GM12874 (cell line): ENCODE measurements around the gene PKNOX2.

Source experiments
- TF ChIP-seq, protein P1 (sequence below): IDR thresholded peaks from 2 replicates; pipeline ENCODE4 v1.5.1; 2011; ENCODE audit warnings: low read depth, mild to moderate bottlenecking, control low read depth, low read length, moderate library complexity; ENCODE audit not compliant: insufficient read depth

The PKNOX2 gene

DNA sequence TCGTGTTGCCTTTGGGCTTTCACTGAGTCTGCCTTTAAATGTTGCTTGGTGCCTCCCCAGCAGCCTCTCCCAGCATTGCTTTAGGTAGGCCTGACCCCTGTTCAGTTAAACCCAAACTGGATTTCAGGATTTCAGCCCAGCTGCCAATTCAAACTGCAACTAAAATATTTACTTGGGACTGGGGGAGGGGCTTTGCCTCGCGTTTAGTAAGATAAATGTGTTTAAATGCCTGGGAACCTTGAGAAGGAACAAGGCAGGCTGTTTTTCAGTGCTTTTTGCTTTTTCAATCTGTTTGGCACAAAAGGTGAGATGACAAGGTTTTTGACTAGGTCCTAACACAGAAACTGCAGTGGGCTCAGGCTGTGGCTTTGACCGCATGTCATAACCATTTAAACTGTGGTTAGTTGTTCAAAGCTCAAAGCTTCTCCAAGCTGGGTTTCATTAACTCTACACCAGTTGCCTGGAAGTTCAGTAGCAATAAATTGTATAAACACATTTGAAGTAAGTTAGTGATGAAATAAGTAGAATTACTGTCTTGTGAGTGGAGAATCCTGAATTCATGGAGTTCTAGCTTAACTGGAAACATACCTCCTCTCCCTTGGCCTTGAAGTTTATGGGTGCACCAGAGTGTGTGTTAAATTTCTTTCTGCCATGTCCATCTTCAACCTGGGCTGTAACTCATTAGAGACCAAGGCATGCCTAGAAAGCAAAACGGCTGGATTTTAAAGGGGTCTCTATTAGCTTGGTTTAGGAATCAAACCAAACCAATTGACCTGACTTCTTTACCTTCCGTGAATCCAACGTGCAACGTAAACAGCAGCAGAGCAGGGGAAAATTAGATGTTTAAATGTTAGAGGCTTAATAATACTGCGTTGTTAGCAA lies 3.6 kb downstream of the PKNOX2 start:
- TF ChIP-seq, protein P1, sequence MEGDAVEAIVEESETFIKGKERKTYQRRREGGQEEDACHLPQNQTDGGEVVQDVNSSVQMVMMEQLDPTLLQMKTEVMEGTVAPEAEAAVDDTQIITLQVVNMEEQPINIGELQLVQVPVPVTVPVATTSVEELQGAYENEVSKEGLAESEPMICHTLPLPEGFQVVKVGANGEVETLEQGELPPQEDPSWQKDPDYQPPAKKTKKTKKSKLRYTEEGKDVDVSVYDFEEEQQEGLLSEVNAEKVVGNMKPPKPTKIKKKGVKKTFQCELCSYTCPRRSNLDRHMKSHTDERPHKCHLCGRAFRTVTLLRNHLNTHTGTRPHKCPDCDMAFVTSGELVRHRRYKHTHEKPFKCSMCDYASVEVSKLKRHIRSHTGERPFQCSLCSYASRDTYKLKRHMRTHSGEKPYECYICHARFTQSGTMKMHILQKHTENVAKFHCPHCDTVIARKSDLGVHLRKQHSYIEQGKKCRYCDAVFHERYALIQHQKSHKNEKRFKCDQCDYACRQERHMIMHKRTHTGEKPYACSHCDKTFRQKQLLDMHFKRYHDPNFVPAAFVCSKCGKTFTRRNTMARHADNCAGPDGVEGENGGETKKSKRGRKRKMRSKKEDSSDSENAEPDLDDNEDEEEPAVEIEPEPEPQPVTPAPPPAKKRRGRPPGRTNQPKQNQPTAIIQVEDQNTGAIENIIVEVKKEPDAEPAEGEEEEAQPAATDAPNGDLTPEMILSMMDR, result no peak

DNA sequence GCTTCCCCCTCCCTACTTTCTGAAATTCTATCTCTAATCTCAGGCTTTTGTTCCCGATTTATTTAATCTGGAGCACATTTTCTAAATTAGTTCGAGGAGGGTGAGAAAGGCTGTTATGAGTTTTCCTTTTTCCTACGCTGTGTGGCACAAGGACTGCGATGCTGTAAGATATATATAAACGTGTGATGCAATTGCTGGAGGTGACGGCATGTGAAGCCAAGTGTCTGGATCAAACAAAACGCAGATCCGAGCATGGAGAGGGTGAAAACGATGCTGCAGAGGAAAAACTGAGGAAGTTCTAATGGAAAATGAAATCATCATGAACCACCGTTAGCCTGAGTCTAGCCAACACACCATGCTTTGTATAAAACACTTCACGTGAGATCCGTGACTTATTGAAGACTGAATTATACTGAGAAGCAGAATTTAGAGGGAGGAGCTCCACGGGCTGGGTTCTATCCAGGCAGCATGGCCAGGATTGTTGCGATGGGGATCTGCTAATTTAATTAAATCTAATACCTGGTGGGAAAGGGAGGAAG lies 4.4 kb downstream of the PKNOX2 start:
- TF ChIP-seq, protein P1, result no peak

DNA sequence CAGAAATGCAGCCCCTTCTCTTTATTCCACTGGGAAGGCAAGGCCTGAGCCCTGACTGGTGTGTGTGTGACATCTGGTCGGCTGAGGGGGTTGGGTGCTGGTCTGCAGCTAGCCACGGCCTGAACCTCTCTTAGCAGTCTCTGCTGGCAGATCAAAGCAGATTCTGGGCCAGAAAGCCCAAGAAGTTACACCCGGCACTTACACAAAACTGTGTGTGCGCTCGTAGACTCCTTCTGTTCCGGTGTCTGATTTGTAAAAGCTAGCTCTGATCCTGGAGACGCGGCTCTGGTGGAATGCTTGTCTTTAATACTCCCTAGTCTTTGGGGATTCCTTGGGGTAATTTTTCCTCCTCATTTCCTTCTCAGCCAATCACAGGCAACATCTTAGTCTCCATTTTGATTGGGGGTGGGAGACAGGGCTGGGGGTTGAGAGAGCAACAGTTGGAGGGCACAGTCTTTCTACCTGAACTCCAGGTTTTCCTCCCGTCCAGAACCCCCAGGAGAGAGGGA lies 5.5 kb downstream of the PKNOX2 start:
- TF ChIP-seq, protein P1, result no peak

DNA sequence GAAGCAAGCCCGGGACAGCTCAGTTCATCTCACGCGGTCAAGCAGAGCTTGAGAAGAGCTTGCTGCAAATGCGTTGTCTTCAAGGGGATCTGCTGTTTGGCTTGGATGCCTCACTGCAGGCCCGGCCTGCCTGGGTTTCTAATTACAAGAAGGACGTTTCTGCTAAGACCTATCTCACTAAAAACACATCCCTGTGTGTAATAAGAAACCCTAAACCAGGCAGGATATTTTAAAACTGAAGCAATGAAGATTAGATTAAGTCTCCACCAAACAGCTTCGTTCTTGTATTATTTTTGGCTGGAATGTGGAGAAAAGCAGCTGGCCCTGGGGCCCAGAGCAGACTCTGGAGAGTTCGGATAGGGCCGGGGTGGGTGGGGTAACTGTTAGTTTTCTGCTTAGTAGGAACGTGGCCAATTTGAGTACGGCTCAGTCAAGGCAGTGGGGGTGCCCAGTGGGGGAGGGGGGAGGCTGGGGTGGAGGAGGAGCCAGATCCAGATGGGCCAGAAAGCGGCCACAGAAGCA lies 6.0 kb downstream of the PKNOX2 start:
- TF ChIP-seq, protein P1, result no peak

DNA sequence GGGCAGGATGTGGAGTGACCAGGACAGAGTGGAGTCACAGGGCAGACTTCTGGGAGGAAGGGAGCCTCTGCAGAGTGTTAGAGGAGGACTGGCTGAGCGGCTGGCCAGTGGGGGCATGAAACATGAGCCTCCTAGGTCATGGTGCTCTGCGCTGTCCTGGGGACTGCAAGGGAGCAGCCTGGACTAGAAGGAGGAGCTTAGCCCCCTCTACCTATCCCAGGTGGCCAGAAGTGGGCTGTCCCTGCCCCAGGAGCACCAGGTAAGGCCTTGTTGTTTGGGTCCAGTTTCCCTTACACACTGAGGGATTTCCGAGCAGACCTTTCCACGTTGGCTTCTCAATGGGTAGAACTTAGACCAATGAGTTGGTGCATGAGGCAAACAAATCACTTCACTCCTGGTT lies 7.4 kb downstream of the PKNOX2 start:
- TF ChIP-seq, protein P1, result no peak

DNA sequence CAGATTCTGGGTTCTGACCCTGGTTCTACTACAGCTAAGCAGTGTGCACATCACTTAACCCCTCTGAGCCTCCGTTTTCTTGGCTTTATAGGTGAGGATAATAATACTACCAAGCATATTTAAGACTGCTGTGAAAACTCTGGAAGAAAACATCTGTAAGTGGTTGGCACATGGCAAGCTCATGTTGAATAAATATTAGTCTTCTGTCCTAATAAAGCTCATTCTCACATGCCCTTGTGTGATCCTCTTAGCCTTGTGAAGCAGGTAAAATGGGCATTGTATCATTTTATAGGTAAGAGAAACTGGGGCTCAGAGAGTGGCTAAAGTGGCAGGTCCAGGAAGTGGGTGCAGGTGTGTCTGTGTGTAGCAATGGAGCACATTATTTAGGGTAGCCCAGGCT lies 8.5 kb downstream of the PKNOX2 start:
- TF ChIP-seq, protein P1, result no peak

DNA sequence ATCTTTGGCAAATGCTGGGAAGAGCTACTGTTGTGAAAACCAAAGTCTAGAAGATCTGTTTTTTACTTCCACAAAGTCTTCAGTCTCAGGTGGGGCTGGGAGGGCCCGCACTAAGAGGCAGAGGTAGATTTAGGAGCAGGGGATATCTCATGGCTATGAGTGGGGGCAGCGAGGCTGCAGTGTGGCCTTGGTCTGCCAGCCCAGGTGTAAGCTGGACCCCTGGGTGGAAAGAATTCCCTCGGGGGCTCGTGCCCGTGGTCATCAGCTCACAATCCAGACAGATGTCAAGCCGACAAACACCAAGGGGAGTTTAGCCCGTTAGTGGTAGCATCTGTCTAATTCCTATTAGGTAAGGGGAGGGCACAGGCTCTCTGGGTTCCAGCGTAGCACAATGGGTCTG lies 9.0 kb downstream of the PKNOX2 start:
- TF ChIP-seq, protein P1, result no peak
